Neural crest cell (in vitro differentiated cells): Measurements from ENCODE around the gene FCHO1. TPM values are rescaled to one million over a fixed set of nuclear protein-coding genes. Genes with fewer than 3 reads are reported as not detected.

Experiments
- DNase-seq: peaks from one replicate; pipeline ENCODE4 v3.0.0; 2021; ENCODE audit warnings: low read depth, mixed read lengths, low spot score
- H3K27ac Mint-ChIP-seq: one replicate; pipeline ENCODE4 v1.8.0; 2021; ENCODE audit warnings: mild to moderate bottlenecking, mixed read lengths; ENCODE audit not compliant: unreplicated experiment
- H3K27me3 Mint-ChIP-seq: 2 replicates; pipeline ENCODE4 v1.8.0; 2021; ENCODE audit warnings: low read depth, mild to moderate bottlenecking, mixed read lengths
- H3K36me3 Mint-ChIP-seq: 2 replicates; pipeline ENCODE4 v1.8.0; 2021; ENCODE audit warnings: low read depth, mild to moderate bottlenecking, mixed read lengths
- H3K4me1 Mint-ChIP-seq: 2 replicates; pipeline ENCODE4 v1.8.0; 2021; ENCODE audit warnings: mixed read lengths
- H3K4me3 Mint-ChIP-seq: one replicate; pipeline ENCODE4 v1.8.0; 2021; ENCODE audit warnings: mild to moderate bottlenecking, mixed read lengths
- H3K9me3 Mint-ChIP-seq: 2 replicates; pipeline ENCODE4 v1.8.0; 2021; ENCODE audit warnings: mixed read lengths
- total RNA-seq: library from RNA; stranded (reverse); gene quantifications from 2 replicates; pipeline ENCODE4 v1.2.1, GENCODE V29; 2021
- TF ChIP-seq, protein P1 (sequence below): fragments of 200-600 bp; sonication (generic); conservative IDR thresholded peaks from 2 replicates; pipeline ENCODE4 v1.5.0; 2021; ENCODE audit warnings: antibody characterized with exemption, mild to moderate bottlenecking

Gene FCHO1
- total RNA-seq, 1 donor from 2014 or later, result 12.2 TPM

GRCh38 chr19:17753976-17754375 lies 2.7 kb downstream of the FCHO1 start:
- Mint-ChIP-seq H3K4me3 (peak overlapping the region; percentile 54), H3K27me3 (no peaks in the 10 kb centered on the region), H3K36me3 (no peaks in the 10 kb centered on the region), H3K27ac (no peak overlapping the region), H3K9me3 (no peaks in the 10 kb centered on the region), H3K4me1 (peaks cover 34% of the 10 kb centered on the region)
- TF ChIP-seq, protein P1, sequence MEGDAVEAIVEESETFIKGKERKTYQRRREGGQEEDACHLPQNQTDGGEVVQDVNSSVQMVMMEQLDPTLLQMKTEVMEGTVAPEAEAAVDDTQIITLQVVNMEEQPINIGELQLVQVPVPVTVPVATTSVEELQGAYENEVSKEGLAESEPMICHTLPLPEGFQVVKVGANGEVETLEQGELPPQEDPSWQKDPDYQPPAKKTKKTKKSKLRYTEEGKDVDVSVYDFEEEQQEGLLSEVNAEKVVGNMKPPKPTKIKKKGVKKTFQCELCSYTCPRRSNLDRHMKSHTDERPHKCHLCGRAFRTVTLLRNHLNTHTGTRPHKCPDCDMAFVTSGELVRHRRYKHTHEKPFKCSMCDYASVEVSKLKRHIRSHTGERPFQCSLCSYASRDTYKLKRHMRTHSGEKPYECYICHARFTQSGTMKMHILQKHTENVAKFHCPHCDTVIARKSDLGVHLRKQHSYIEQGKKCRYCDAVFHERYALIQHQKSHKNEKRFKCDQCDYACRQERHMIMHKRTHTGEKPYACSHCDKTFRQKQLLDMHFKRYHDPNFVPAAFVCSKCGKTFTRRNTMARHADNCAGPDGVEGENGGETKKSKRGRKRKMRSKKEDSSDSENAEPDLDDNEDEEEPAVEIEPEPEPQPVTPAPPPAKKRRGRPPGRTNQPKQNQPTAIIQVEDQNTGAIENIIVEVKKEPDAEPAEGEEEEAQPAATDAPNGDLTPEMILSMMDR, result no peak
- peak; percentile 50 for DNase-seq

DNA sequence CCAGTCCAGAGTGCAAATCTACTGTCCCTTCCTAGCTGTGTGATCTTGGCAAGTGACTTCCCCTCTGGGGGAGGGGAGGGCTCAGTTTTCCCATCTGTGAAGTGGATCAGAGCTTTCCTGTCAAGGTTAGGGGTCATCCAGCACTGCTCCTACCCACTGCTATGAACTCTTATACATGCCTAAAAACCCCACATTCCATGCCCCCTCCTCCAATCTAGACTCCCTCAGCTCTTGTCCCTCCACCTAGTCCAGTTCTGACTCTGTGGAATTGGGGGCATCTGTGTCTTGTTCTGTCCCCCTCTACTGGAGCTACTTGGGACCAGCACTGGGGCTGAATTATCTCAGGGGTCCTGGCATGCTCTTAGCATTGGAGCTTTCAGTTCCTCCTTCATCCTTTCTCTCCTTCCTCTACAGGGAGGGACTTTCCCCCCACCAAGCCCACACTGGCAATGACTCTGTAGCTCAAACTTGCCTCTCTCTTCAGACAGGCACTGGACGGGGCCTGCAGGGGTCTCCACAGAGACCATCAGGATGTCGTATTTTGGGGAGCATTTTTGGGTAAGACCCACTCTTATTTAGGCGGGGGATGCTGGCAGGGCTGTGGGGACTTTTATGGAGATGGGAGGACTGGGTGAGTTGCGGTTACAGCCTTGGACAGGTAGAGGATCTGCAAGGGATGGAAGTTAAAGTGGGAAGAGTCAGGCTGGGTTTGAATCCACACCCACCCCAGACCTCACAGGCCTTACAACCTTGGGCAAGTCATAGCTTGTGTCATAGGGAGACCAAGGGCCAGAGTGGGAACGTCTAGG lies 3.6 kb downstream of the FCHO1 start:
- no peaks in the 10 kb centered on the region for H3K27me3 Mint-ChIP-seq
- H3K9me3 Mint-ChIP-seq, result no peaks in the 10 kb centered on the region

DNA sequence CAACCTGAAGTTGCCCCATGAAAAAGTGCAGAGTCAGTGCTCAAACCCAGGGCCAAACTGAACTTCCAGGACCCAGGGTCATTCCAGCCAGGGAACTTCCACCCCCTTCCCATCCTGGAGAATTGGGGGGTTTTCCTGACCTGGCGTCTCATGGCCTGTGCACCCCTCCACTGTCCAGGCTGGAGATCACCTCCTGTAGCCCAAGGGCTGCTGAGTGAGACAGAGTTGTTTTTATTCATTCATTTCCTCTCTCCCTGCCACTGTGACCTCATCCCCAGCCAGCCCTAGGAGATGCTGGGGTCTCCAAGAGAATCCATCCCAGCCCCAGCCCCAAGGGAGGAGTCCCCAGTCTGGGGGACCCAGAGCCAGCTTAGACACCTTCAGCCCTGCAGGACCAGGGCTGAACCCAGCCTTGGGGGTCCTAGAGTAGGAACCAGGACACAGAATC lies 4.2 kb downstream of the FCHO1 start:
- TF ChIP-seq, protein P1, result no peak
- DNase-seq, result no peak
- Mint-ChIP-seq H3K27ac (no peak overlapping the region), H3K4me3 (peak overlapping the region; percentile 54), H3K4me1 (peaks cover 30% of the 10 kb centered on the region), H3K36me3 (no peaks in the 10 kb centered on the region), H3K9me3 (no peaks in the 10 kb centered on the region), H3K27me3 (no peaks in the 10 kb centered on the region)

More for the DNA sequence above, 3.6 kb downstream of the FCHO1 start:
- TF ChIP-seq, protein P1, result no peak
- DNase-seq, result no peak
- H3K36me3 Mint-ChIP-seq, result no peaks in the 10 kb centered on the region
- peak overlapping the region; percentile 97 for H3K27ac Mint-ChIP-seq
- peaks cover 31% of the 10 kb centered on the region for H3K4me1 Mint-ChIP-seq
- H3K4me3 Mint-ChIP-seq, result peak overlapping the region; percentile 34

DNA sequence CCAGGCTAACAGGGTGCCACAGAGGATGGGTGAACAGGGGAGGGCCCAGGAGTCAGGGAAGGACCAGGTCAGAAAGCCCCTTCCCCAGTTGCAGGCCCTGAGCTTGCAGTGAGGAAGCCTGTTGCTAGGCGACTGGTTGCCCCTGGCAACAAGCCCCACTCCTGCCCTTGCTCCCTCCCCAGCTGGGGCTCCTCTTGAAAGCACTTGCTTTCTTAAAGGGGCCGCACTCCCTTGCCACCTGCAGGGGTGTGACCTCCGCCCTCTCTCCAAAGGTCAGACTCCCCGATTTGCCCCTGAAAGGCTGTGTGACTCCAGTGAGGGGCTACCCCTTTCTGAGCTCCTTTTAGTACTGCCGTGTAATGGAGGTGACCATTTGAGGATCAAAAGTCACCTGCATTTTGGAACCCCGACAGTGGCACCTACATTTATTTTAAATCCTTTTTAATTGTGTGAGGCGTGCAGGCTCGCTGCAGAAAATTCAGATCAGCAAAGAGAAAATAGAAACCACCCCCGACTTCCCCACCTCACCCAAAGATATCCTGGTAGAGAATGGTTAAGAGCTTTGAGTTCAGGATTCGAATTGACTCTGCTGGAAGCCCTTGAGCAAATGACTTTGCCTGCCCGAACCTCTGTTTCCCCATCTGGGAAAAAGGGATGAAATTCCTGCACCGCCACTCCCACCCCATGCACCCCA lies 4.8 kb downstream of the FCHO1 start:
- Mint-ChIP-seq H3K36me3 (no peaks in the 10 kb centered on the region), H3K4me1 (peaks cover 30% of the 10 kb centered on the region), H3K4me3 (no peak overlapping the region), H3K27ac (no peak overlapping the region), H3K27me3 (no peaks in the 10 kb centered on the region), H3K9me3 (no peaks in the 10 kb centered on the region)
- TF ChIP-seq, protein P1, result no peak
- peak; percentile 79 for DNase-seq

DNA sequence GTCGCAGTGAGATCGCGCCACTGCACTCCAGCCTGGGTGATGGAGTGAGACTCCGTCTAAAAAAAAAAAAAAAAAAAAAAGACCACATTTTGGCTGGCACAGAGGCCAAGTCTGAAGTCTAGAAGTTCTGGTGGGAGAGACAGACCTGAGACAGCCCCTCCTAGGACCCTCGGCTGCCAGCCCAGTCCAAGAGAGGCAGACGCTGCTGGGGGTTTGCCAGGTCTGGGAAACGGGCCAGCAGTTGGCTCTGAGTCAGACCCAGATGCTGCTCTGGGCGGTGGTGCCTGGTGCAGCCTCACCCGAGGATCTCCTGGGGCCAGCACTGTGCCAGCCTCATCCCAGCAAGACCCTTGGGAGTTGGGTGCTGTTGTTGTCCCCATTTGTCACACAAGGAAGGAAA lies 5.8 kb downstream of the FCHO1 start:
- DNase-seq, result no peak
- Mint-ChIP-seq H3K9me3 (no peaks in the 10 kb centered on the region), H3K4me1 (peaks cover 32% of the 10 kb centered on the region), H3K4me3 (no peak overlapping the region), H3K27ac (no peak overlapping the region), H3K36me3 (no peaks in the 10 kb centered on the region), H3K27me3 (no peaks in the 10 kb centered on the region)
- TF ChIP-seq, protein P1, result no peak
